HepG2 (cell line): ENCODE measurements around the gene ALDH3B1. TPM values are rescaled to one million over a fixed set of nuclear protein-coding genes. Genes with fewer than 3 reads are reported as not detected.

Source experiments
- ATF3 ChIP-seq: sonication (generic); formaldehyde crosslinking; IDR thresholded peaks from 2 replicates; pipeline ENCODE4 v1.4.0; 2020; ENCODE audit warnings: missing genetic modification reagents
- BCL3 ChIP-seq: sonication (generic); formaldehyde crosslinking; IDR thresholded peaks from 2 replicates; pipeline ENCODE4 v1.5.1; 2020; ENCODE audit warnings: mild to moderate bottlenecking, missing genetic modification reagents, moderate library complexity
- BCL6 ChIP-seq: IDR thresholded peaks from 2 replicates; pipeline ENCODE4 v1.6.1; 2016; ENCODE audit warnings: missing genetic modification reagents, missing compliant biosample characterization
- ELF4 ChIP-seq: sonication (generic); formaldehyde crosslinking; IDR thresholded peaks from 2 replicates; pipeline ENCODE4 v1.5.0; 2020; ENCODE audit warnings: missing genetic modification reagents, mild to moderate bottlenecking, moderate library complexity, borderline replicate concordance
- FOXM1 ChIP-seq: sonication (generic); formaldehyde crosslinking; IDR thresholded peaks from 2 replicates; pipeline ENCODE4 v1.5.0; 2020; ENCODE audit warnings: missing genetic modification reagents
- GABPA ChIP-seq, 2 experiments: IDR thresholded peaks; 2 replicates each; pipeline ENCODE4 v1.6.1; 2011 to 2016; ENCODE audit warnings: low read depth in 2 of 2, low read length in 1 of 2, missing biosample characterization in 1 of 2, missing genetic modification characterization in 1 of 2
- HNF4G ChIP-seq, 2 experiments: sonication (generic) in 1 of 2; formaldehyde crosslinking in 1 of 2; IDR thresholded peaks; 2 replicates each; pipeline versions ENCODE4 v1.4.0 to v1.6.1; 2011 to 2020; ENCODE audit warnings: borderline replicate concordance in 2 of 2, low read depth in 2 of 2, mild to moderate bottlenecking in 2 of 2, low read length in 1 of 2, missing genetic modification reagents in 1 of 2, moderate library complexity in 1 of 2
- KLF15 ChIP-seq: sonication (generic); formaldehyde crosslinking; IDR thresholded peaks from 2 replicates; pipeline ENCODE4 v1.8.1; 2023; ENCODE audit warnings: borderline replicate concordance, mild to moderate bottlenecking, inconsistent platforms, missing genetic modification reagents, mixed read lengths
- NAIF1 ChIP-seq: sonication (generic); formaldehyde crosslinking; IDR thresholded peaks from 2 replicates; pipeline ENCODE4 v1.5.0; 2020; ENCODE audit warnings: mild to moderate bottlenecking, missing genetic modification reagents, borderline replicate concordance
- PAWR ChIP-seq: sonication (generic); formaldehyde crosslinking; IDR thresholded peaks from 2 replicates; pipeline ENCODE4 v1.4.0; 2020; ENCODE audit warnings: missing genetic modification reagents, mild to moderate bottlenecking, borderline replicate concordance
- RNF2 ChIP-seq: fragments of 450-650 bp; conservative IDR thresholded peaks from 2 replicates; pipeline ENCODE4 v1.6.1; 2016; ENCODE audit warnings: low read depth
- SIN3A ChIP-seq: IDR thresholded peaks from 2 replicates; pipeline ENCODE4 v1.6.1; 2011; ENCODE audit warnings: low read depth, mild to moderate bottlenecking, control low read depth, low read length, borderline replicate concordance
- TSC22D2 ChIP-seq: sonication (generic); formaldehyde crosslinking; IDR thresholded peaks from 2 replicates; pipeline ENCODE4 v1.5.1; 2020; ENCODE audit warnings: missing genetic modification reagents, mild to moderate bottlenecking, borderline replicate concordance
- YEATS2 ChIP-seq: sonication (generic); formaldehyde crosslinking; IDR thresholded peaks from 2 replicates; pipeline ENCODE4 v1.4.0; 2020; ENCODE audit warnings: missing genetic modification reagents, borderline replicate concordance
- ZBTB25 ChIP-seq: IDR thresholded peaks from 2 replicates; pipeline ENCODE4 v1.6.1; 2018; ENCODE audit warnings: missing genetic modification reagents
- ZFYVE20 ChIP-seq: sonication (generic); formaldehyde crosslinking; IDR thresholded peaks from 2 replicates; pipeline ENCODE4 v1.8.0; 2023; ENCODE audit warnings: low read depth, mild to moderate bottlenecking, moderate library complexity, missing genetic modification reagents, borderline replicate concordance
- ZKSCAN8 ChIP-seq: IDR thresholded peaks from 2 replicates; pipeline ENCODE4 v1.6.1; 2016; ENCODE audit warnings: borderline replicate concordance, missing genetic modification reagents, missing compliant biosample characterization
- ZMYM3 ChIP-seq: sonication (generic); formaldehyde crosslinking; IDR thresholded peaks from 2 replicates; pipeline ENCODE4 v1.5.1; 2020; ENCODE audit warnings: mild to moderate bottlenecking, missing genetic modification reagents
- ZNF326 ChIP-seq: sonication (generic); formaldehyde crosslinking; IDR thresholded peaks from 2 replicates; pipeline ENCODE4 v1.4.0; 2020; ENCODE audit warnings: missing genetic modification reagents, borderline replicate concordance
- ZNF362 ChIP-seq: sonication (generic); formaldehyde crosslinking; IDR thresholded peaks from 2 replicates; pipeline ENCODE4 v1.4.0; 2020; ENCODE audit warnings: missing genetic modification reagents, mild to moderate bottlenecking, borderline replicate concordance
- ZNF383 ChIP-seq: sonication (generic); formaldehyde crosslinking; IDR thresholded peaks from 2 replicates; pipeline ENCODE4 v1.4.0; 2020; ENCODE audit warnings: missing genetic modification reagents, mild to moderate bottlenecking, borderline replicate concordance
- ZNF510 ChIP-seq: sonication (generic); formaldehyde crosslinking; IDR thresholded peaks from 2 replicates; pipeline ENCODE4 v1.4.0; 2020; ENCODE audit warnings: low read depth, mild to moderate bottlenecking, missing genetic modification reagents
- ZNF788 ChIP-seq: sonication (generic); formaldehyde crosslinking; IDR thresholded peaks from 2 replicates; pipeline ENCODE4 v1.5.0; 2020; ENCODE audit warnings: mild to moderate bottlenecking, missing genetic modification reagents, borderline replicate concordance
- polyA plus RNA-seq, 8 experiments: library from polyadenylated mRNA; depleted of rRNA in 3 of 8; stranded (reverse) in 7 of 8; unstranded in 1 of 8; fragments of >200 nt; fragmentation: Illumina TruSeq in 4 of 8; extraction: Trizol in 4 of 8; gene quantifications; 2 replicates each; pipeline versions ENCODE4 v1.2.1 to v1.2.3, GENCODE V29; 2011 to 2016; ENCODE audit warnings: low read depth in 4 of 8, missing spikeins in 1 of 8, mixed read lengths in 1 of 8; ENCODE audit not compliant: insufficient read depth in 1 of 8
- total RNA-seq, 5 experiments: library from RNA; depleted of rRNA; stranded (reverse); fragments of >200 nt; fragmentation: Illumina TruSeq; extraction: Trizol; gene quantifications; 2 replicates each; pipeline ENCODE4 v1.2.3, GENCODE V29; 2016; ENCODE audit warnings: low read depth in 1 of 5

ALDH3B1 gene
- total and polyA plus RNA-seq, 2 of the 13 experiments (the other 11 are each of a cell fraction or from before 2014, with no cell fraction given) = 4.0 to 6.7 TPM

GRCh38 chr11:68016904-68017817 is 7.0 kb downstream of the ALDH3B1 start (continued):
- TF ChIP-seq ZBTB25 (CRISPR knock-in tag) (no peak), ZKSCAN8 (peak; percentile 65; the same call in 1 of the 2 replicates), BCL6 (CRISPR knock-in tag) (peak; percentile 52; the same call in 1 of the 2 replicates), ZNF510 (CRISPR knock-in tag) (no peak), ZNF326 (no peak), FOXM1 (CRISPR knock-in tag) (no peak), ATF3 (CRISPR knock-in tag) (no peak), BCL3 (CRISPR knock-in tag) (no peak), ZMYM3 (peak; percentile 86), NAIF1 (CRISPR knock-in tag) (no peak), RNF2 (no peak), HNF4G (IDR thresholded peaks at IDR 0.05; ENCODE audit: borderline replicate concordance, low read depth, low read length) (peak; percentile 31; the same call in 1 of the 2 replicates), HNF4G (CRISPR knock-in tag; IDR thresholded peaks at IDR 0.05; ENCODE audit: borderline replicate concordance, low read depth) (0 out of 2 replicates have a peak, but pooled peaks have one; percentile 20), KLF15 (CRISPR knock-in tag) (0 out of 2 replicates have a peak, but pooled peaks have one; percentile 56), SIN3A (no peak), ELF4 (CRISPR knock-in tag) (no peak), ZNF383 (no peak), TSC22D2 (CRISPR knock-in tag) (no peak), ZNF362 (CRISPR knock-in tag) (no peak), PAWR (CRISPR knock-in tag) (no peak), ZFYVE20 (CRISPR knock-in tag) (no peak), YEATS2 (CRISPR knock-in tag) (no peak), GABPA (IDR thresholded peaks at IDR 0.05; ENCODE audit: low read depth, low read length) (no peak), GABPA (CRISPR knock-in tag; IDR thresholded peaks at IDR 0.05; ENCODE audit: low read depth) (no peak), ZNF788 (peak; percentile 90)
